Stimulated activated CD4-positive, alpha-beta T cell treated with anti-CD3 and anti-CD28 coated beads, Interleukin-4, amount 100 ng/mL, for 24 hours (primary cell): ENCODE data around the gene ADAM8.
"Not testable (repeated sequence)": the region's sequence is repeated elsewhere in the genome, so short reads cannot be mapped to it uniquely, and the experiment has no call there.

Source experiments
- DNase-seq: peaks from one replicate; pipeline ENCODE4 v3.0.0-alpha.2; 2020

The ADAM8 gene

GRCh38 chr10:133266056-133266795, 10.4 kb downstream of the ADAM8 start:
- DNase-seq, result no peak

GRCh38 chr10:133265052-133265451, 11.6 kb downstream of the ADAM8 start:
- DNase-seq, result not testable (repeated sequence)

- peak; percentile 26 for DNase-seq
Observed at GRCh38 chr10:133264461-133264860, 12.2 kb downstream of the ADAM8 start.

- DNase-seq, result no peak
Observed at GRCh38 chr10:133263674-133264073, 13.0 kb downstream of the ADAM8 start.

GRCh38 chr10:133262696-133263095, 14.0 kb downstream of the ADAM8 start:
- DNase-seq, result no peak

GRCh38 chr10:133261726-133262325, 14.8 kb downstream of the ADAM8 start:
- DNase-seq, result peak; percentile 85

GRCh38 chr10:133260895-133261725, 15.6 kb downstream of the ADAM8 start:
- peak; percentile 63 for DNase-seq

- DNase-seq, result no peak
Observed at GRCh38 chr10:133259602-133259989, 17.1 kb downstream of the ADAM8 start.

GRCh38 chr10:133258818-133259601, 17.7 kb downstream of the ADAM8 start:
- DNase-seq, result peak; percentile 91

GRCh38 chr10:133258066-133258817, 18.4 kb downstream of the ADAM8 start:
- peak; percentile 37 for DNase-seq

- no peak for DNase-seq
Observed at GRCh38 chr10:133257489-133258065, 19.1 kb downstream of the ADAM8 start.

GRCh38 chr10:133255323-133255722, 21.3 kb downstream of the ADAM8 start:
- no peak for DNase-seq

GRCh38 chr10:133254421-133255120, 22.1 kb downstream of the ADAM8 start:
- DNase-seq, result no peak

GRCh38 chr10:133253361-133253955, 23.2 kb downstream of the ADAM8 start:
- no peak for DNase-seq

- no peak for DNase-seq
Observed at GRCh38 chr10:133252223-133252552, 24.5 kb downstream of the ADAM8 start.

- DNase-seq, result no peak
Observed at GRCh38 chr10:133251388-133252222, 25.1 kb downstream of the ADAM8 start.

- no peak for DNase-seq
Observed at GRCh38 chr10:133249975-133250754, 26.5 kb downstream of the ADAM8 start.

- DNase-seq, result no peak
Observed at GRCh38 chr10:133249094-133249780, 27.4 kb downstream of the ADAM8 start.
